OCI-M1 (cell line): Measurements from ENCODE around the gene HMGCL.
"Not testable (repeated sequence)": the region's sequence is repeated elsewhere in the genome, so short reads cannot be mapped to it uniquely, and the experiment has no call there.

Source experiments
- DNase-seq: peaks from one replicate; lab custom pipeline; 2025; lab: John Stamatoyannopoulos, UW

Gene HMGCL

GRCh38 chr1:23826590-23826989, 1.4 kb upstream of the HMGCL start:
- not testable (repeated sequence) for DNase-seq

DNA sequence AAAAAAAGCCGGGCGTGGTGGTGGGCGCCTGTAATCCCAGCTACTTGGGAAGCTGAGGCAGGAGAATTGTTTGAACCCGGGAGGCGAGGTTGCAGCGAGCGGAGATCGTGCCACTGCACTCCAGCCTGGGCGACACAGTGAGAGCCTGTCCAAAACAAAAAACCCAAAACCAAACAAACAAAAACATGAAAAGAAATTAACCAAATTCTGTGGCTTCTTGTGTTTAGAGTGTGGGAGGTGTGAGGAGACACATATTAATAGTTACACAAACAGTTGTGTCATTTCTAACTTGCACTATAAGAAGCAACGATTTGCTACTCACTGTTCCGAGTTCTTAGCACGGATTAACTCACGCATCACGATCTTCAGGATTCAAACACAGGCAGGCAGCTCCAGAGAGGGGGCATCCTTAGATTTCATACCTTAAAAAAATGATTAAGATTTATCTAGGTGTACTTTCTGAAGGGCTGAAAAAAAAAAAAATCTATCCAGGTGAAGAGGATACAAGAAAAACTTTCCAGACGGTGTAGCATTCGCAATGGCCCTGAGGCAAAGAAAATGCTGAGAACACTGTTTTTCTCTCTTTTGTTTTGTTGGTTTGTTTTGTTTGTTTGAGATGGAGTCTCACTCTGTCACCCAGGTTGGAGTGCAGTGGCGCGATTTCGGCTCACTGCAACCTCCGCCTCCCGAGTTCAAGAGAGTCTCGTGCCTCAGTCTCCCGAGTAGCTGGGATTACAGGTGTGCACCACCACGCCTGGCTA, 713 bp upstream of the HMGCL start:
- peak; percentile 26 for DNase-seq

GRCh38 chr1:23824711-23825075, 536 bp downstream of the HMGCL start:
- DNase-seq: no peak

DNA sequence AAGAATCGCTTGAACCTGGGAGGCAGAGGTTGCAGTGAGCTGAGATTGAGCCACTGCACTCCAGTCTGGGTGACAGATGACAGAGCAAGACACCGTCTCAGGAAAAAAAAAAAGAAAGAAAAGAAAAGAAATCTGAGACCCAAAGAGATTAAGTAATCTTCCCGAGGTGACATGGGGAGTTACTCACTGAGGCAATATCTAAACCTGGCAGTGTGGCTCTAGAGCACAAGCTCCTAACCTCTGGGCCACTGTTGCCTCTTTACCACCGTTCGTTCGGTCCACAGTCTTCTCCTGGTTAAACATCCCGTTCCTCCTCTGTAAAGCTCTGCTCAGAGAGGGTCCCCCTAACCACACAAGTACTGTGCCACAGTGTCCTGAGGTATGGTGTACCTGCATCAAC, 1.5 kb downstream of the HMGCL start:
- DNase-seq: no peak

GRCh38 chr1:23817633-23818032, 7.6 kb downstream of the HMGCL start:
- DNase-seq: no peak

DNA sequence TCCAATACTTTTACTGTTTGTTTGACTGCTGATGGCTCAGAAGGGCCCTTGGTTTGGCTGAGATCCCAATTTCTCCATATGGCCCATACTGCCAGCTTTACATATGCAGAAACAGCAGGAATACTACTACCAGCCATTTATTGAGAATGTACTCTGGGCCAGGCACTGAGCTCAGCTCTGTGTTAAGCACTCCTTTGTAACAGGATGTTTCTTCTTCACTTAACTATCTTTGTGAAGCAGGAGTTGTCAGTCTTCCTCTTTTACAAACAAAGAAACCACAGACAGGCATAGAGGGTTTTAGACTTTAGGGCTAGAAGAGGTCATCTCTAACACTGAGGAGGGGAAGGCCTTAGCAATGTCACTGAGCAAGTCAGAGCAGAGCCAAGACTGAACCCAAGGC, 8.3 kb downstream of the HMGCL start:
- DNase-seq: peak; percentile 77

DNA sequence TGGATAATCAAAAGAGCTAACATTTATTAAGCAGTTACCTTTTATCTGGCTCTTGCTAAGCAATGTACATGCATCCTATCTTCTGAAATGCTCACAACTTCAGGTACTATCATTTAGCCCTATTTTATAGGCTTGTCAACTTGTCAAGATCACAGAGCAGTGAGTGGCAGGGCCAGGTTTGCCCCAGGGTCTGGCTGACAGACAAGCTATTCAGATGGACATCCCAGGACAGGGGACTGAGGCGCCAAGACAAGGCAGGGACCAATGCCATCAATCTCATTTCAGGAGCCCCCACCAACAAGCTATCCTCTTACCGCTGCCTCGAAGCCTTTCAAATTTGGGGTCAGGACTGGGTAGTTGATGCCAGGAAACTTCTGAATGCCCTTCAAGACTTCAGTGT, 8.9 kb downstream of the HMGCL start:
- DNase-seq: no peak

DNA sequence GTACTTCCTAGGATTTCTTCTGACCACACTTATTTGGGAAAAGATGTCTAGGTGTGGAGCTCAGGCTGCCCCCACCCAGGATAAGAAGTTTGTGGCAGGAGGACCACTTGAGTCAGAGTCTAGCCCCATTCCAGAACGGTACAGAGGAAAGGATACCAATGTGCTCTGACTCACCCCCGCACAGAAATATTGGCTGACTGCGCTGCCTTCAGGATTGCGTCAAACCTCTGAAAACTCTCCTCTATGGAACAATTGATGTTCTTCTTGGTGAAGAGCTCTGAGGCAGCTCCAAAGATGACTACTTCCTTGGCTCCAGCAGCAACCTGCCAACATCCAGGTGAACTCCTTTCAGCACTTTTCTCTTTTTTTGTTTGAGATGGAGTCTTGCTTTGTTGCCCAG, 11.2 kb downstream of the HMGCL start:
- DNase-seq: no peak

DNA sequence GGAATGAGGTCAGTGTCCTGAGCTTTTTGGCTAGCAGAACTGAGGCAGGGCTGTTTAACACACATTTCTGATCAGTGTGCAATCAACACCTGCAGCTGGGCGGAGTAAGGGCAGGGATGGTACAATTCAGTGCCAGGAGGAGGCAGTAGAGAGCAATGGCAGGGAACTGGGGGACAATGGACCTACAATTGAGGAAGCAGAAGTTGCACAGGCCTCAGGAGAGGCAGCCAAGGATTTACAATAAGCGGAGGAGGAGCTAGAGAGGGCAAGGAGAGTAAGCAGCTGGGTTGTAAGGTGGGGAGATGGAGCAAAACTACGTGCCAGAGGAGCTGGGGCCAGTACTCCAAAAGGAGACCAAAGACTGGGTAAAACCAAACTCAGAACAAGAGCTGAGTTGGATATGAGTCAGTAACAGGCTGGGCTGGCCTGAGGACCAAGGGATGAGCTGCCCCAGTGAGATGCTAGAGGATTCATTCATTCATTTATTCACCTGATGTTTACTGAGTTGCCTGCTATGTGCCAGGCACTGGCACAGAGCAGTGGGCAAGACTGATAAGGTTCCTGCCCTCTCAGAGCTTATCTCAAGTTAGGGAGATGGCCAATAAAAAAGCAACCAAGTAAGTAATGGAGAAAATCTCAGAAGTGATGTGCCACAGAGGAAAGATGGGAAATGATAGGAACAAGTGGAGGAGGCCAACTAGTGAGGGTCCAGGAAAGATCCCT, 14.2 kb downstream of the HMGCL start:
- peak; percentile 91 for DNase-seq

DNA sequence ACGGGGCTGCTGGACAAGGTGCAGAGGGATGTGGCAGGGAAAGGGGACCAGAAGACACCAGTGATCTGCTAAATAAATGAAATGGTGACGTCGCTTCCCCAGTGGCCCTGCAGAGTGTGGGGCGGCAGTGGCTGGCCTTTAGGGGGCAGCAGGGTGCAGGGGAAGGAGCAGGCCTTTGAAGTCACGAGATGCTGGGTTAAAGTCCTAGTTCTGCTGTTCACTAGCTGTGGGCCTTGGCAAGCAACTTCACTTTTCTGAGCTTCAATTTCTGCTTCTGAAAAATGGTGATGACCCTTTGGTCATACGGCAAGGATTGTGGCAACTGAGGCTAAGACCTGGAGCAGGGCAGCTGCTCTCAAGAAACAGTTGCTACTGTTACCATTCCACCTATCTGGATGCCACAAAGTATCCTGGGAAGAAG, 15.5 kb downstream of the HMGCL start:
- peak; percentile 93 for DNase-seq

DNA sequence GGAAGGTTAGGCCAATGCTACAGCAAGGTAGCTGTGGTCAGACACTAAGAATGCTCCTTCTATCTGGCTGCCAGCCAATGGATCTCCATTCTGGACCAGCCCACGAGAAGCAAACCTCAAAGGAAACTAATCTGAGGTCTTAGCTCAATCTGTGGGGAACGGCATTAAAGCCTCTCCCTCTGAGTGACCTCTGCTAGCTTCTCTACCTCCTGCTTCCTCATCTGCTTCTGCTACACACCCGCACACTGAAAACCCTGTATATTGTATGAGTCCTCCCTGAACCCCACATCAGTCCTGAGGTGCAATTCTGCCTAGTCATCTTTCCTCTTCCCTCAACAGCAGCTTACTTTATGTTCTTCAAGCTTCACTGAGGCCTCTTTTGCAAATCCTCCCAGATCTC, 17.8 kb downstream of the HMGCL start:
- peak; percentile 43 for DNase-seq

- no peak for DNase-seq
Observed at GRCh38 chr1:23806280-23806679, 18.9 kb downstream of the HMGCL start.

- DNase-seq: no peak
Observed at GRCh38 chr1:23805025-23805424, 20.2 kb downstream of the HMGCL start.

- peak; percentile 18 for DNase-seq
Observed at GRCh38 chr1:23804183-23804835, 20.9 kb downstream of the HMGCL start.

GRCh38 chr1:23803674-23804073, 21.6 kb downstream of the HMGCL start:
- no peak for DNase-seq

DNA sequence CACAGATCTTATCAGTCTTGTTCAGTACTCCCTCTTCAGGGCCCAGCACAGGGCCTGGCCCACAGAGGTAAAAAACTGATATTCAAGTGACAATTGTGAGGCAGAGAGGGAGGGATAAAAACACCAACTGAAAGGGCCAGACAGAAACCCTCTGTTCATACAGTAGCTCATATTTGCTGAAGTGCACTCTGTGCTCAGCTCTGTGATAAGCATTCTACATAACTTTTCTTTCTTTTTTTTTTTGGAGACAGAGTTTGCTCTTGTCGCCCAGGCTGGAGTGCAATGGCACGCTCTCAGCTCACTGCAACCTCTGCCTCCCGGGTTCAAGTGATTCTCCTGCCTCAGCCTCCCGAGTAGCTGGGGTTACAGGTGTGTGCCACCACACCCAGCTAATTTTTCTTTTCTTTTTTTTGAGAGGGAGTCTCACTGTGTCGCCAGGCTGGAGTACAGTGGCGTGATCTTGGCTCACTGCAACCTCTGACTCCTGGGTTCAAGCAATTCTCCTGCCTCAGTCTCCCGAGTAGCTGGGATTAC, 22.4 kb downstream of the HMGCL start:
- not testable (repeated sequence) for DNase-seq

DNA sequence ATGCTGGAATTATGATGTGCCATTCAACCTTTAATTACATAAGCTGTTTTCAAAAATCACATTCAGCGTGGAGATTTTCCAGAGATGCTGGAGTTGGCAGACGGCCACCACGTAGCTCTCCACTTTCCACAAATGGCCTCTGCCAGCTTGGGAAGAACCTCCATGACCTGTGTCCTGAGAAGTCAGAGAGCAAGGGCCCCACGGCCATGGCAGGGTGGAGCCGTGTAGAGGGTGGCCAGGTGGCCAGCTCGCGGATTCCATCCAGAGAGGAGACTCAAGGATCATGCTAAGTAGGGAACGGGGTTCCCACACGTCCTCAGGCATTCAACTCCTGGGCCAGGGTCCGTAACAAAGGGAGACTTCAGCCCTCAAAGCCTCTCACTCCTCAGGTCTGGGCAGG, 23.4 kb downstream of the HMGCL start:
- no peak for DNase-seq

DNA sequence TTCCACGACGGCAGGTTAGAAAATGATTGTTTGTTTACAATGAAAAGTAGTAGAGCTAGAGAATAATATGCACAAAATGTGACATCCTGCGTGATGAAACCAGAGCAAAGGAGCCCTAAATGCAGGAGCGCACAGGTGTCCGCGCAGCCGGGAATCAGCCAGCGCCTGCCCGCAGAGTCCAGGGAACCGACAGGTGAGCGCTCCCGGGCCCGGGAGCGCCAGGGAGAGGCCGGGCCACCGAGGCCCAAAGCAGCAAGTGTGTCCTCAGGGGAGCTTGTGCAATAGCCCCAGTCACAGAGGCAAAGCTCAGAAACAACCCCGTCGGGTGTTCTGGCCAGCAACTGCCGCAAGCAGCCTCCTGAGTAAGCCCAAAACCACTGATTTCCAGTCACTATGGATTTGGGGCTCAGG, 23.9 kb downstream of the HMGCL start:
- DNase-seq: no peak

- DNase-seq: peak; percentile 96
Observed at GRCh38 chr1:23800400-23801337, 24.6 kb downstream of the HMGCL start, which contains the start of gene GALE. GALE (minus strand) TSS chr1:23800754; CDS start chr1:23799007, 1,747 bp downstream.

GRCh38 chr1:23799570-23800399, 25.4 kb downstream of the HMGCL start:
- peak; percentile 55 for DNase-seq

GRCh38 chr1:23799255-23799569, 26.0 kb downstream of the HMGCL start:
- DNase-seq: no peak
